Measurements from ENCODE around the gene EDRF1. TPM values are rescaled to one million over a fixed set of nuclear protein-coding genes. Genes with fewer than 3 reads are reported as not detected.

The EDRF1 gene, protein sequence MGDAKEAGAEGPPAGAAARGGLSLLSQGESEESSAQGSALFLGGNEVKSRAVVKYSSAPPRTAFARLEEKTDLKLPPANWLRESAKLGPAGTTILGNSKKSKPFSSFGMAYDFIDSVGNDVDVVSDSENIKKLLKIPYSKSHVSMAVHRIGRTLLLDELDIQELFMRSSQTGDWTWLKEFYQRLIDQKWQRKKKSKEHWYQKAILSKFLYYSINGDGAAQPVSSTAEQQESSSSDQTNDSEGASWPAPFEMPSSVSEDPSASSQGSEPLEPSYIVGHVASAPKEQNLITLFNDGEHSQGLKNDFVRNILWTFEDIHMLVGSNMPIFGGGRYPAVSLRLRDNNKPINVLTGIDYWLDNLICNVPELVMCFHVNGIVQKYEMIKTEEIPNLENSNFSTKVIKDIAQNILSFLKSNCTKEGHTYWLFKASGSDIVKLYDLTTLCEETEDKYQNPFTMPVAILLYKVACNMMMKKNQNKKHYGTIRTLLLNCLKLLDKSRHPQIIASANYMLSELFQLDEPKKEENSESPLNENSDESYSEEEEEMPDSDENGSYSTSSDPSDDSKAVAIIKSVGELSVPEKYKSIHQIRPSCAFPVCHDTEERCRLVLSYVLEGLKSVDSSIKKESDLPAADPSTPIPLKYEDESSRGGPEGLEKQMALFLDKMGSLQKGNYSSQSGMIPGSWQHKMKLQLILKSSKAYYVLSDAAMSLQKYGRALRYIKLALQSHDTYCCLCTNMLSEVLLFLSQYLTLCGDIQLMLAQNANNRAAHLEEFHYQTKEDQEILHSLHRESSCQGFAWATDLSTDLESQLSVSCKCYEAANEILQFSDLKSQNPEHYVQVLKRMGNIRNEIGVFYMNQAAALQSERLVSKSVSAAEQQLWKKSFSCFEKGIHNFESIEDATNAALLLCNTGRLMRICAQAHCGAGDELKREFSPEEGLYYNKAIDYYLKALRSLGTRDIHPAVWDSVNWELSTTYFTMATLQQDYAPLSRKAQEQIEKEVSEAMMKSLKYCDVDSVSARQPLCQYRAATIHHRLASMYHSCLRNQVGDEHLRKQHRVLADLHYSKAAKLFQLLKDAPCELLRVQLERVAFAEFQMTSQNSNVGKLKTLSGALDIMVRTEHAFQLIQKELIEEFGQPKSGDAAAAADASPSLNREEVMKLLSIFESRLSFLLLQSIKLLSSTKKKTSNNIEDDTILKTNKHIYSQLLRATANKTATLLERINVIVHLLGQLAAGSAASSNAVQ
- total RNA-seq: 11.3 and 13.9 TPM in 2 replicates

DNA sequence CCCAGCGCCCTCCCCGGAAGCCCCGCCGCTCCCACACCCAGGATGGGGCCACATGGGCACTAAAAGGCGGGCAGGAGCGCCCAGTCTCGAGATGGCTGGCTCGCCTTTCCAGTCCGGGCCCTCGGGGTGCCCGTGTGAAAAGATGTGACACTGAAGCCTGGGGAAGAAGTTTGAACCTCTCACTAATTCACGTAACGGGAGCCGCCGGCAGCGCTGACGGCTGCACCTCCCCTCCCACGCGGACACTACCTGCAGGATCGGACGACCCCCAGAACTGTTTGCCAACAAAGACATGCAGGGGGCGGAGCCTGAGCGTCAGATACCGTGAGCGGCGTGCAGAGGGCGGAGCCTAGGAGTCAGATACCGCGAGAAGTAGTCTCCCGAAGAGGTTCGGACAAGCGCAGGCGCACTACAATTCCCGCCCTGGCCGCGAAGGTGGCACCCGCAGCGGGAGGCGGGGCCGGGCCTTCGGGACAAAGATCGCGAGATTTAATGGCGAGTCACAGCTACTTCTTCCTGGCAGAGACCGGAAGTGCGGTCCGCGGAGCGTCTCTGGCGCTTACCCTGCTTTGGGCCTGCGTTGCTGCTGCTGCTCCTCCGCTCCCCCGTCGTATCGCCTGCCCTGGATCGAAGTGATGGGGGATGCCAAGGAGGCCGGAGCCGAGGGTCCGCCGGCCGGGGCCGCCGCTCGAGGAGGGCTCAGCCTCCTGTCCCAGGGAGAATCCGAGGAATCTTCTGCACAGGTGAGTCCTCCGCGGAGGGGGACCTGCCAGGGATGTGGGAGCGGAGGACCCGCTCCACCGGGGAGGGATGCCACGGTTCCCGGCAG lies at the start of gene EDRF1:
EDRF1 (plus strand) TSS at position 537 of the 829 bp plus-strand sequence; CDS start at position 636, 99 bp downstream.

GRCh38 chr10:125683063-125683462 lies 36.4 kb upstream of the EDRF1 start, which contains the start of gene TEX36:
TSS of gene TEX36 (minus strand) at chr10:125683163. CDS start at chr10:125682989, 174 bp downstream.

DNA sequence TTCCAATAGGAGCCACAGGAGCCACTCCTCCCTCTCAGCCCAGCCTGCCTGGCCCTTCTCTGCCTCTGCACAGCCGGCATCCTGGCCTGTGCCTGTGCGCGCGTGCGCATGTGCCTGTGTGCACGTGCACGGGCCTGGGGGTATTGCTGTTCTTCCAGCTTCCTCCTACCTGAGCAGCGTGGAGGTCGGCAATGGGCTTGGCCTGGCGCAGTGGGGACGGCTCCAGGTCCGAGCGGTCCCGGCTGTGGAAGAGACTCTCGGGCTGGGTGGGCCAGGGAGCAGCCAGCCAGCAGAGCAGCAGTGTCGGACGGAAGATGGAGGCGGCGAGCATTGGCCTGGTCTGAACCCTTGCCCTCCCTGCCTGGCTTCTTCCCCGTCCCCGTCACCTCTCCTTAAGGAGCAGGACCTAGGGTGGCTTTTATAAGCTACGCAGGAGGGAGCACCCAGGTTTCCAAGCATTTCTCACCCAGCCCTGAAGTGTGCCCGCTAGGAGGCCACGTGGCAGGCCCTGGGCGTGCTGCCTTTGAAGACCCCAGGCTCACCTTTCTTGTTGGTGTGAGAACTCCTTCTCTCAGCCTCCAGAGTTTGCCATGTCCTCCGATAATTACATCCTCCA lies 56.1 kb downstream of the EDRF1 start, which contains the start of gene MMP21:
MMP21 (minus strand) TSS at position 331 of the 616 bp plus-strand sequence; CDS start at position 331, 0 bp downstream.

Other genes with a start within 250 kb of the EDRF1 start
- not detected in 2 replicates for gene TEX36, start 36.5 kb upstream of the EDRF1 start, total RNA-seq
- not detected in 2 replicates for gene MMP21, start 56.1 kb downstream of the EDRF1 start, total RNA-seq
- 26.6 and 33.0 TPM in 2 replicates for gene UROS, start 103.5 kb downstream of the EDRF1 start, total RNA-seq
- 38.6 and 46.0 TPM in 2 replicates for gene BCCIP, start 103.8 kb downstream of the EDRF1 start, total RNA-seq
- 48.6 and 52.5 TPM in 2 replicates for gene DHX32, start 161.6 kb downstream of the EDRF1 start, total RNA-seq
- 1.7 and 7.5 TPM in 2 replicates for gene FANK1, start 176.9 kb downstream of the EDRF1 start, total RNA-seq

Data from tracheal epithelial cell (primary cell).